ENCODE measurements around the gene MCC.

MCC gene

GRCh38 chr5:113364466-113364865 is 123.8 kb downstream of the MCC start:
- DNase-seq (ENCODE audit: low read depth), result no peak

GRCh38 chr5:113361701-113362100 is 126.6 kb downstream of the MCC start:
- no peak for DNase-seq (ENCODE audit: low read depth)

DNA sequence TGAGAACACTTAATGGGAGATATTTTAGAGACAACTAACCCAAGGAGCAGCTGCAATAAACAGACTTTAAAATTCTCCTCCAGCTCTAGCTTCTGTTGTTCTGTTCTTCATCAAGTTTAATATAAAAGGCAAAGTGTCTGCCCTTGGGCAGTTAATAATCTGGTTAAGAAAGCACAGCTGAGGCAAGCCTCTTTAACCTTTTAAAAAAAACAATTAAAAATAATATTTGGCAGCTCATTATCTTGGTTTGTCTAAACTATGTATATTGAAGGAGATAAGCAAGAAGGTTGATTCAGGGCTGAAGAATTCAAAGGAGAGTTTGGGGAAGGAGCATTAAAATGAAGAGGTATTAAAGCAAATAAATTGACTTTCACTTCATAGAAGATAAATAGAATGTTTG is 128.8 kb downstream of the MCC start:
- DNase-seq (ENCODE audit: low read depth), result no peak

GRCh38 chr5:113358696-113359095 is 129.6 kb downstream of the MCC start:
- DNase-seq (ENCODE audit: low read depth), result no peak

- DNase-seq (ENCODE audit: low read depth), result no peak
Measured at GRCh38 chr5:113357696-113358476, 130.4 kb downstream of the MCC start.

DNA sequence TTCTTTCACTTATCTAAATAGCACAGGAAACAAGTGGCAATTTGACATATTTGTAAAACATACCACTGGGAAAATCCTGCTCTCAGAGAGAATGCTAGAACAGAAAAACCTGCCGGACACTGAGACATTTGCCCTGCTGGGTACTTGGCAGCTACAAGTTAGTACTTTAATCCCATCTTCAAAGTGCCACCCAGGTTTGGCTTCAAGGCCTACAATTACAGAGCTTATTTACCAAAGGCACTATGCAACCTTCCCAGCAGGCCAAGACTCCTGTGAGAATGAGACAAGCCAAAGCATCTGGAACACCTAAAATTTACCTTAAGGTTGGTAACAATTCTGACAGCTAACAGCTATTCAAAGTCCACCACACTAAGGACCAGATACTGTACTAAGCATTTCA is 131.8 kb downstream of the MCC start:
- DNase-seq (ENCODE audit: low read depth), result no peak

DNA sequence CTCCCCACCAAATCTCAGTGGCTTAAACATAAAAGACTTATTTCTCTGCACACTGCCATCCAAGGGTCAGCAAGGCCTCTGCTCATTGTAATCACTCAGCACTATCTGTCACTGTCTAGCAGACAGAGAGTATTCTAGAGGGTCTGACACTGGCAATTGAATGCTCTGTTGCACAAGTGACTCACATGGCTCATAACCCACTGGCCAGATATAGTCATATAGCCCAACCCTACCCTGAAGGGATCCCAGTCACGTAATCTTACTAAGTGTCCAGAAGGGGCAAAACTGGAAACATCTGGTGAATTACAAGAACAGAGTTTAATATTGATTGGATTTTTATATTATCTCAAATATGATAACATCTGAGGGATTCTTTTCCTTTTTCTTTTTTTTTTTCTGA is 134.2 kb downstream of the MCC start:
- no peak for DNase-seq (ENCODE audit: low read depth)

- no peak for DNase-seq (ENCODE audit: low read depth)
Measured at GRCh38 chr5:113347572-113347971, 140.7 kb downstream of the MCC start.

GRCh38 chr5:113344973-113345940 is 143.0 kb downstream of the MCC start:
- DNase-seq (ENCODE audit: low read depth), result no peak

GRCh38 chr5:113343343-113343742 is 144.9 kb downstream of the MCC start:
- DNase-seq (ENCODE audit: low read depth), result no peak

DNA sequence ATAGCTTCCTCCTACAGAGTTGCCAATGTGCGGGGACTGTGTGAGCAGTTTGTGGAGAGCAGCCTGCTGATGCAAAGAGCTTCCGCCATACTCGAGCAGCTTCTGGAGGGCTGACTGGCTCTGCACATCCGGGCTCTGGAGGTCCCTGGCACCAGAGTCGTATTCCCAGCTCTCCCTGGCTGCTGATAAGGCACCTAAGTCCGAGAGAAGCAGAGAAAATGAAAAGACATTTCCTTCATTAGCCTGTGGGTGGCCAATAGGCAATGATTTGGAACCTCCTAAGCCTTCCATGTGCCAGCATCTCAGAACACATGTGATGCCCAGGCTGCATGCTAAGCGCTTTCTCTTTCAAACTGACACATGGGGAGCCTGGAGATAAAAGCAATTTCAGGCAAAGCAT is 147.7 kb downstream of the MCC start:
- no peak for DNase-seq (ENCODE audit: low read depth)

GRCh38 chr5:113338628-113339027 is 149.6 kb downstream of the MCC start:
- no peak for DNase-seq (ENCODE audit: low read depth)

DNA sequence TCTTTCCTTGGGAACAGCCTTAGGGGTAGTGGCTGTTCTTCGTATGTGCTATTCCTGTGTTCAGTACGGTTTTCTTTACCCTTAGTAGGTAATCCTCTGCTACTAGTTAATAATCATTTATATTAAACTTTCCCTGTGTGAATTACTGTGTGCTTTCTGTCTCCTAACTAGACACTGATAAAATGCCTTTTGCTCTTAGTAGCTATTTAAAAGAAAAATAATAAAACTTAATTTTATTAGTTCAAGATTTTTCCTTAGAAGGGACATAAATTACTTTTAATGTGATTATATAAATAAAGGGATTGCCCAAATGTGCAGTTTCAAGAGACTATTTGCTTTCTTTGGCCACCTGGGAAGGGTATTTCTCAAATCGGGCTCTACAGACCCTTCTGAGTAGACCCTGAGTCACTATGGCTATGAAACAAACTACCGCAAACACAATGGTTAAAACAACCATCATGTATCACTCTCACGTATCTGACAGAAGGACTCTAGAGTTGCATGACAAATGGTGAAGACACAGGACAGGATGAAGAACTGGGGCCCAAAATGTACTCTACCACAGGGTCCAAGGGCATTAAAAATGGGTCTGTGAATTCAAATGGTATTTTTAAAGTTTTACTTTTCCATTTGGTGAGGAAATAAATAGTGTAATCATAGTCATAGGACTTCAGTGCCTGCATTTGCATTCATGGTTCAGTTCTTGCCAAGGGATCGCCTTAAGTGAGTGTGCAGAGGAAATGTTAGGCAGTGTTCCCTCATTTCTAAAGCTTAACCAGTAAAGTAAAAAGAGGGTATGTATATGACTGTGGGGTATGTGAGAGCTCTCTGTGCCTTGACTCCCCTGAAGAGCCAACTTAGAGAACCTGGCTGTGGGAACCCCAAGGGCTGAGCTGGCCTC is 150.5 kb downstream of the MCC start:
- no peak for DNase-seq (ENCODE audit: low read depth)

DNA sequence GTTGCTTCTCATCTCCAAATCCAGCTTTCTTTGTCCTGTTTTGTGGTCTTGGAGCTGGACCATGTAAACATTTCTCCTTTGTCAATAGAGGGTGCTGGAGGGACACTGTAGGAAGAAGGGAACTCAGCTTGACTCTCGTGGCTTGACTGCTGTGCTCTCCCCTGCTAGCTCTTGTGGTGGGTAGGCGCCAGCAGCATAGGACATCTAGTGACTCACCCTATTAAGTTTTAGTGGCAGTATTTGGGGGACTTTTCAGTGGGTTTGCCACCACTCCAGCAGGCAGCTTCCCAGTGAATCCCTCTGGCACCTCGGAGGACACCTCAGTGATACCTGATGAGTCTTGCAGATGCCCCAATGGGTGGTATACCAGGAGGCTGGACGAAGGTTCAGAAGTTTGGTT is 151.3 kb downstream of the MCC start:
- no peak for DNase-seq (ENCODE audit: low read depth)

GRCh38 chr5:113333411-113333810 is 154.8 kb downstream of the MCC start:
- no peak for DNase-seq (ENCODE audit: low read depth)

GRCh38 chr5:113331209-113331551 is 157.1 kb downstream of the MCC start:
- no peak for DNase-seq (ENCODE audit: low read depth)

GRCh38 chr5:113330533-113331208 is 157.6 kb downstream of the MCC start:
- DNase-seq (ENCODE audit: low read depth), result no peak

GRCh38 chr5:113329981-113330380 is 158.3 kb downstream of the MCC start:
- DNase-seq (ENCODE audit: low read depth), result no peak

GRCh38 chr5:113325054-113325453 is 163.2 kb downstream of the MCC start:
- no peak for DNase-seq (ENCODE audit: low read depth)

GRCh38 chr5:113321276-113321675 is 167.0 kb downstream of the MCC start:
- DNase-seq (ENCODE audit: low read depth), result no peak

- no peak for DNase-seq (ENCODE audit: low read depth)
Measured at GRCh38 chr5:113320273-113320780, 167.9 kb downstream of the MCC start.

All from HS-27A (cell line).